GM21825 (cell line): ENCODE results near the gene SLC25A53.
"Not testable (repeated sequence)": the region's sequence is repeated elsewhere in the genome, so short reads cannot be mapped to it uniquely, and the experiment has no call there.

Experiments used
- ATAC-seq: cut with Tn5 transposase; IDR thresholded peaks from one replicate; pipeline ENCODE4 v1.9.1; 2021; ENCODE audit warnings: mild to moderate bottlenecking, moderate library complexity; ENCODE audit not compliant: unreplicated experiment

The SLC25A53 gene

DNA sequence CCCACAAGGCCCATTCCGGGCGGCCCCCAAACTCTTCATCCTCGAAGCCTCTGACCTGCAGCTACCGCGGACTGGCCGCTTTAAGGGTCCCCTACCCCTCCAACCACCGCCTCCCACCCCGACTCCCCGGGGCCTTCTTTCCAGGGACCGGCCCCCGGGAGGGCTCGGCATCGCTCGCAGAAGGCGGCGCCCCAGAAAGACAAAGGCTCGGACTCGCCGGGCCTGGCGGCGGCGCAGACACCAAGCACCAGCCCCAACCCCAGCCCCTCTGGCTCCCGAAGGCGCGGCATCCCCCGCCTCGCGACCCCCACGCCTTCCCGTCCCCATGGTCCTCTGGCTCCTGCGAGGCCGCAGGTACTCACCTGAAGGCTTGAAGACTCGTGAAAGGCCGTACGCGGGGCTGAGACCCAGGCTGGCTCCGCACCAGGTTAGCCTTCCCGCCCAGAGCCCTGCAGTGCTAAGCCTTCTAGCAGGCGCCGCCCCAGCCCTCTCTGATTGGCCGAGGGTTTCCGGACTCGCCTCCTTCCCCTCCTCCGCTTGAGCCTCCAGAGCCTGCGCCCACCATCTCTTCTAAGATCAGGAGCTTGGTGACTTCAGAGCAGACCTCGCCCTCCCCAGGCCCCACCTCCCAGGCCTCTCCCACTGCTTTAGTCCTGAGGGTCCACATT is 80.9 kb downstream of the SLC25A53 start, which contains the start of gene TMSB15C:
Gene TMSB15C, minus strand, starts transcription at position 459 of the 668 bp plus-strand sequence.
- ATAC-seq, result peak; percentile 99

DNA sequence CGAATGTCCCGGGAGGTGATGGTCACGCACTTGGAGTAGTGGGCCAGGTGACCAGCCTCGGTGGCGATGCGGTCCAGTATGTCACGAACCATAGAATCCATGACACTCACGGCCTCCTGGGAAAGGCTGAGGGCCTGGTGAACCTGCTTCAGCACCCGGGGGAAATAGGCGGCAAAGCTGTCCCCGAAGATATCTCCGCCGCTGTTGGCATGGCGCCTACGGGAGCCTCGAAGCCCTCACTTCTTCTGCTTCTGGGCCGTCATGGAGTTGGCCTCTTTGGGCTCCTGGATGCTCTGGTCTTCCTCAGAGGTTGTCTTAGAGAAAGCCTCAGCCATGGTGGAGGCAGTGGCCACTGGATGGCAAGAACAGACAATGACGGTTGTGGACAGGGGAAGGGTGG is 94.2 kb downstream of the SLC25A53 start:
- ATAC-seq, result not testable (repeated sequence)

DNA sequence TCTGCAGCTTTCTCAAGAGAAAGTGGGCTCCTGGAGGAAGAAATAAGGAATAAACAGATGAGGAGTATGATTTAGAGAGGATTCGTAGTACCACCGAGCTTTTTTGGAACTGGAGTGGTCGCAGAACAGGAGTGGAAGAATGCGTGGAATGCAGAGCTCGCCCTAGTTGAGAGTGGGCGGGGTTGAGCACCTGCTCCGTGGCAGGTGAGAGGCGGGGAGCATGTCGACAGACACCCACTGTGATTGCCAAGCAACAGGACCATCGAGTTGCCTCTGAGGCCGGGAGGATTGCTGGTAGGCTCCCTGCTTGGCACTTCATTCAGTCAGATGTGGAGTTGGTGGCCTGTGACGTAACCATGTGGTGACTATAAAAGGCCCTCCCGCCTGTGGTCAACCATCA is 101.9 kb downstream of the SLC25A53 start:
- not testable (repeated sequence) for ATAC-seq
